H1 (cell line): ENCODE results near the gene KNOP1. TPM values are rescaled to one million over a fixed set of nuclear protein-coding genes. Genes with fewer than 3 reads are reported as not detected.

Source experiments
- CTCF ChIA-PET: fragments of 300-600 bp; sonication (Branson Sonifier 250); formaldehyde crosslinking; loops from one replicate; lab custom pipeline; 2021; ENCODE audit not compliant: partially characterized antibody; lab: Charles Lee
- POLR2A ChIA-PET: fragments of 300-600 bp; sonication (Branson Sonifier 250); formaldehyde crosslinking; loops from one replicate; lab custom pipeline; 2021; ENCODE audit warnings: inconsistent platforms; ENCODE audit not compliant: partially characterized antibody; lab: Charles Lee
- DNase-seq, 2 experiments: peaks; one replicate each; pipeline versions ENCODE4 v3.0.0 to v3.0.0-alpha.2; 2010 to 2022; ENCODE audit warnings: low spot score in 2 of 2, low read depth in 1 of 2, mixed read lengths in 1 of 2
- FAIRE-seq: peaks from 2 replicates; lab custom pipeline; 2011; peaks lifted over from hg19 to GRCh38; lab: Jason Lieb, UNC
- H2AFZ ChIP-seq: 2 replicates; pipeline ENCODE4 v1.8.1; 2012; ENCODE audit warnings: low read length, inconsistent platforms
- H2AK5ac ChIP-seq: 2 replicates; pipeline ENCODE4 v1.6.1; 2013; ENCODE audit warnings: low read depth, low read length
- H2BK120ac ChIP-seq: replicated peaks from 2 replicates; pipeline ENCODE3; 2013; ENCODE audit warnings: low read depth, low read length, inconsistent platforms
- H2BK12ac ChIP-seq: 2 replicates; pipeline ENCODE4 v1.6.1; 2013; ENCODE audit warnings: low read depth, low read length
- H2BK15ac ChIP-seq: 2 replicates; pipeline ENCODE4 v1.6.1; 2013; ENCODE audit warnings: low read length
- H2BK20ac ChIP-seq: 2 replicates; pipeline ENCODE4 v1.6.1; 2013; ENCODE audit warnings: low read length
- H2BK5ac ChIP-seq: 2 replicates; pipeline ENCODE4 v1.6.1; 2013; ENCODE audit warnings: low read depth, low read length
- H3K14ac ChIP-seq: 2 replicates; pipeline ENCODE4 v1.6.1; 2013; ENCODE audit warnings: inconsistent platforms; ENCODE audit not compliant: insufficient read length
- H3K18ac ChIP-seq: 2 replicates; pipeline ENCODE4 v1.6.1; 2013; ENCODE audit warnings: low read length; ENCODE audit errors: extremely low read depth
- H3K23ac ChIP-seq: 2 replicates; pipeline ENCODE4 v1.6.1; 2013; ENCODE audit warnings: inconsistent platforms; ENCODE audit not compliant: insufficient read length
- H3K23me2 ChIP-seq: 2 replicates; pipeline ENCODE4 v1.6.1; 2013; ENCODE audit warnings: low read depth, low read length
- H3K27ac ChIP-seq: 2 replicates; pipeline ENCODE4 v1.6.1; 2011; ENCODE audit warnings: low read depth, low read length, inconsistent platforms
- H3K27me3 ChIP-seq, 4 experiments: replicated peaks in 1 of 4; 1 replicate in 1 of 4; 2 replicates in 3 of 4; pipeline versions ENCODE4 v1.6.1 to v1.8.1; 2011 to 2013; ENCODE audit warnings: low read length in 3 of 4, mild to moderate bottlenecking in 3 of 4, inconsistent platforms in 2 of 4, mixed read lengths in 2 of 4, moderate library complexity in 1 of 4; ENCODE audit not compliant: control insufficient read depth in 3 of 4, insufficient read depth in 3 of 4; ENCODE audit errors: extremely low read depth in 1 of 4
- H3K36me3 ChIP-seq, 4 experiments: 2 replicates each; pipeline versions ENCODE4 v1.6.1 to v1.8.1; 2011 to 2013; ENCODE audit warnings: mild to moderate bottlenecking in 4 of 4, low read length in 3 of 4, moderate library complexity in 2 of 4, control low read depth in 1 of 4, inconsistent platforms in 1 of 4; ENCODE audit not compliant: insufficient read depth in 4 of 4, control insufficient read depth in 2 of 4
- H3K4ac ChIP-seq: replicated peaks from 2 replicates; pipeline ENCODE3; 2013; ENCODE audit warnings: low read length, low read depth, mixed read lengths, inconsistent platforms; ENCODE audit not compliant: insufficient read length
- H3K4me1 ChIP-seq, 4 experiments: replicated peaks in 1 of 4; 1 replicate in 1 of 4; 2 replicates in 3 of 4; pipeline versions ENCODE4 v1.6.1 to v1.8.1; 2011 to 2013; ENCODE audit warnings: low read length in 3 of 4, inconsistent platforms in 2 of 4, mixed read lengths in 1 of 4; ENCODE audit not compliant: insufficient read depth in 4 of 4, control insufficient read depth in 3 of 4
- H3K4me2 ChIP-seq, 2 experiments: 2 replicates each; pipeline versions ENCODE4 v1.6.1 to v1.8.1; 2011 to 2013; ENCODE audit warnings: low read depth in 2 of 2, low read length in 2 of 2, control low read depth in 1 of 2, inconsistent platforms in 1 of 2, mild to moderate bottlenecking in 1 of 2; ENCODE audit not compliant: insufficient read depth in 1 of 2
- H3K4me3 ChIP-seq, 4 experiments: fragments of 200-600, 300-600 bp in 1 of 4; sonication (generic), shearing (Covaris generic), sonication (Bioruptor Twin) in 1 of 4; 2 replicates each; pipeline versions ENCODE4 v1.5.1 to v1.8.1; 2011 to 2016; ENCODE audit warnings: low read length in 4 of 4, low read depth in 3 of 4, control low read depth in 2 of 4, inconsistent platforms in 2 of 4, mild to moderate bottlenecking in 2 of 4, mixed read lengths in 1 of 4, moderate library complexity in 1 of 4; ENCODE audit not compliant: insufficient read depth in 2 of 4; ENCODE audit errors: extremely low read depth in 1 of 4
- H3K56ac ChIP-seq: replicated peaks from 2 replicates; pipeline ENCODE3; 2013; ENCODE audit warnings: low read depth, mild to moderate bottlenecking, mixed read lengths, low read length, inconsistent platforms; ENCODE audit not compliant: insufficient read length
- H3K79me1 ChIP-seq: 2 replicates; pipeline ENCODE4 v1.6.1; 2013; ENCODE audit warnings: low read depth, low read length, control low read depth
- H3K79me2 ChIP-seq, 2 experiments: 2 replicates each; pipeline versions ENCODE4 v1.6.1 to v1.8.1; 2012 to 2013; ENCODE audit warnings: low read length in 2 of 2, mild to moderate bottlenecking in 2 of 2, inconsistent platforms in 1 of 2; ENCODE audit not compliant: insufficient read depth in 2 of 2, control insufficient read depth in 1 of 2
- H3K9ac ChIP-seq, 4 experiments: replicated peaks in 1 of 4; 1 replicate in 1 of 4; 2 replicates in 3 of 4; pipeline versions ENCODE4 v1.6.1 to v1.8.1; 2011 to 2013; ENCODE audit warnings: low read depth in 3 of 4, low read length in 3 of 4, control low read depth in 2 of 4, mild to moderate bottlenecking in 2 of 4, moderate library complexity in 2 of 4, inconsistent platforms in 1 of 4; ENCODE audit errors: extremely low read depth in 1 of 4
- H3K9me3 ChIP-seq, 2 experiments: 2 replicates each; pipeline versions ENCODE4 v1.6.1 to v1.8.1; 2012 to 2013; ENCODE audit warnings: mild to moderate bottlenecking in 2 of 2, moderate library complexity in 2 of 2, control low read depth in 1 of 2, inconsistent platforms in 1 of 2, low read depth in 1 of 2, low read length in 1 of 2, mixed read lengths in 1 of 2; ENCODE audit not compliant: insufficient read depth in 2 of 2
- H4K20me1 ChIP-seq, 2 experiments: replicated peaks in 1 of 2; 2 replicates each; pipeline versions ENCODE3 to v1.8.1; 2011 to 2013; ENCODE audit warnings: inconsistent platforms in 2 of 2, low read length in 2 of 2, mild to moderate bottlenecking in 1 of 2; ENCODE audit not compliant: insufficient read depth in 2 of 2, control insufficient read depth in 1 of 2
- H4K5ac ChIP-seq: 2 replicates; pipeline ENCODE4 v1.6.1; 2013; ENCODE audit warnings: low read length, low read depth, mixed read lengths, inconsistent platforms; ENCODE audit not compliant: insufficient read length
- H4K8ac ChIP-seq: 2 replicates; pipeline ENCODE4 v1.8.0; 2013; ENCODE audit warnings: mild to moderate bottlenecking, moderate library complexity, low read length, inconsistent platforms; ENCODE audit not compliant: insufficient read depth; ENCODE audit errors: extremely low read depth
- H4K91ac ChIP-seq: replicated peaks from 2 replicates; pipeline ENCODE3; 2013; ENCODE audit warnings: low read length, mixed read lengths, inconsistent platforms; ENCODE audit not compliant: insufficient read length
- CBX8 ChIP-seq: fragments of 300-800, 300-1000 bp; sonication (generic); IDR thresholded peaks from 2 replicates; pipeline ENCODE4 v1.7.1; 2016; ENCODE audit warnings: low read depth, low read length, borderline replicate concordance
- CTBP2 ChIP-seq: IDR thresholded peaks from 2 replicates; pipeline ENCODE4 v1.7.0; 2011; ENCODE audit warnings: borderline replicate concordance, mild to moderate bottlenecking, moderate library complexity, mixed read lengths, low read length; ENCODE audit not compliant: insufficient read depth, insufficient read length
- EP300 ChIP-seq, 2 experiments: IDR thresholded peaks; 1 replicate in 1 of 2; 2 replicates in 1 of 2; pipeline ENCODE4 v1.6.1; 2011 to 2012; ENCODE audit warnings: low read depth in 2 of 2, low read length in 2 of 2, mild to moderate bottlenecking in 2 of 2, borderline replicate concordance in 1 of 2, inconsistent platforms in 1 of 2, moderate library complexity in 1 of 2
- GABPA ChIP-seq: IDR thresholded peaks from 2 replicates; pipeline ENCODE4 v1.6.1; 2011; ENCODE audit warnings: mild to moderate bottlenecking, low read length, moderate library complexity, borderline replicate concordance; ENCODE audit not compliant: insufficient read depth
- KDM1A ChIP-seq: fragments of 200-600, 300-600 bp; sonication (generic); IDR thresholded peaks from 2 replicates; pipeline ENCODE4 v1.7.1; 2016; ENCODE audit warnings: mild to moderate bottlenecking, low read length, borderline replicate concordance
- KDM4A ChIP-seq: IDR thresholded peaks from one replicate; pipeline ENCODE4 v1.7.1; 2012; ENCODE audit warnings: low read depth, mild to moderate bottlenecking, moderate library complexity, low read length, inconsistent platforms; ENCODE audit not compliant: severe bottlenecking
- NANOG ChIP-seq: IDR thresholded peaks from 2 replicates; pipeline ENCODE4 v1.6.1; 2011; ENCODE audit warnings: low read length, low read depth, mild to moderate bottlenecking, inconsistent platforms; ENCODE audit not compliant: insufficient read depth, poor library complexity, severe bottlenecking
- POLR2AphosphoS5 ChIP-seq: IDR thresholded peaks from 2 replicates; pipeline ENCODE4 v1.6.1; 2011; ENCODE audit warnings: low read depth, low read length
- RAD21 ChIP-seq, 2 experiments: IDR thresholded peaks in 1 of 2; conservative IDR thresholded peaks in 1 of 2; 2 replicates each; pipeline ENCODE4 v1.6.1; 2011; ENCODE audit warnings: low read depth in 2 of 2, low read length in 2 of 2, improper control_type of control experiment in 1 of 2, inconsistent platforms in 1 of 2, mild to moderate bottlenecking in 1 of 2, moderate library complexity in 1 of 2
- RFX5 ChIP-seq: IDR thresholded peaks from 2 replicates; pipeline ENCODE4 v1.6.1; 2011; ENCODE audit warnings: low read depth, low read length, improper control_type of control experiment, borderline replicate concordance
- SP2 ChIP-seq: IDR thresholded peaks from 2 replicates; pipeline ENCODE4 v1.6.1; 2012; ENCODE audit warnings: mild to moderate bottlenecking, low read length, inconsistent platforms
- TAF1 ChIP-seq: IDR thresholded peaks from 2 replicates; pipeline ENCODE4 v1.6.1; 2011; ENCODE audit warnings: mild to moderate bottlenecking, low read depth, low read length
- YY1 ChIP-seq: IDR thresholded peaks from 2 replicates; pipeline ENCODE4 v1.6.1; 2011; ENCODE audit warnings: low read depth, mild to moderate bottlenecking, low read length
- WGBS, 2 experiments: shearing (Covaris generic) in 1 of 2; methylation state at CpG; one replicate each; pipeline versions ENCODE4 v1.1.6 to v1.1.7; 2013 to 2015; ENCODE audit warnings: low lambda C conversion rate in 2 of 2, mixed read lengths in 2 of 2, inconsistent platforms in 1 of 2, low coverage in 1 of 2, missing lambda C conversion rate in 1 of 2; ENCODE audit not compliant: insufficient replicate concordance in 2 of 2, insufficient coverage in 1 of 2, insufficient read length in 1 of 2; ENCODE audit errors: extremely low coverage in 1 of 2, missing lambda C conversion rate in 1 of 2; 5-methylcytosine and 5-hydroxymethylcytosine counted together
- polyA plus RNA-seq, 7 experiments: library from polyadenylated mRNA; depleted of rRNA in 3 of 7; stranded (reverse) in 5 of 7; unstranded in 2 of 7; fragments of >200 nt in 5 of 7; fragments of 200-250 nt in 2 of 7; gene quantifications; 1 replicate in 5 of 7; 2 replicates in 1 of 7; 4 replicates in 1 of 7; pipeline versions ENCODE4 v1.2.1 to v1.2.3, GENCODE V29; 2011 to 2013; ENCODE audit warnings: missing spikeins in 2 of 7, mixed read lengths in 2 of 7
- total RNA-seq: library from RNA; stranded (reverse); fragmentation: NEBNext Ultra II Directional; extraction: Animal tissue kit (Norgen Biotek cat#: 25700); gene quantifications from 2 replicates; pipeline ENCODE4 v1.2.1, GENCODE V29; 2021

Gene KNOP1
- total and polyA plus RNA-seq, 2 of the 8 experiments (the other 6 are each of a cell fraction or from before 2014, with no cell fraction given) = 21.6 to 87.9 TPM

- H2BK15ac ChIP-seq = no peak overlapping the region
- H3K36me3 ChIP-seq = peaks cover 15 to 45% (median 22%) of the 10 kb centered on the region in 4 experiments; a peak in 7 of 8 replicates
- H3K27ac ChIP-seq = no peak overlapping the region
- peaks cover 32 to 36% of the 10 kb centered on the region in 2 experiments for H4K20me1 ChIP-seq
- no peak overlapping the region for H2AFZ ChIP-seq
- FAIRE-seq = no peak
- H3K27me3 ChIP-seq = no peaks in the 10 kb centered on the region
- 85% methylated on average over 2 of the region's 5 CpGs; no CpG with 5 or more reads in 1 of the 2 experiments for WGBS, 2 experiments
- peak overlapping the region in 1 of 2 experiments; percentile 88; a peak in 1 of 4 replicates for H3K4me2 ChIP-seq
- 0 out of 2 replicates have a peak overlapping the region, but pooled peaks have one; percentile 5 for H4K8ac ChIP-seq
- TF ChIP-seq CTBP2 (no peak), YY1 (no peak), NANOG (no peak), RFX5 (no peak), KDM4A (no peak), TAF1 (no peak), EP300 (IDR thresholded peaks at IDR 0.05; ENCODE audit: borderline replicate concordance in 1 of 2, low read depth in 2 of 2, low read length in 2 of 2) (no peak), CBX8 (no peak), POLR2AphosphoS5 (no peak), SP2 (no peak), RAD21 (IDR thresholded peaks at IDR 0.05 in 1 of 2, conservative IDR thresholded peaks at IDR 0.05 in 1 of 2; ENCODE audit: low read depth in 2 of 2, low read length in 2 of 2) (no peak), KDM1A (no peak), GABPA (no peak)
- H3K23ac ChIP-seq = no peak overlapping the region
- no peak overlapping the region for H4K5ac ChIP-seq
- no peak overlapping the region for H2BK5ac ChIP-seq
- H3K9me3 ChIP-seq = no peaks in the 10 kb centered on the region
- no peak overlapping the region for H3K56ac ChIP-seq
- ChIA-PET CTCF (no interaction called here), POLR2A (interaction anchor here (1.2 to 3.6 kb wide), 2 partner anchors 10 to 159 kb away, joined by 3 to 23 read pairs; no protein-coding TSS in a partner anchor)
- no peak overlapping the region for H2BK120ac ChIP-seq
- H3K18ac ChIP-seq = no peak overlapping the region
- no peak overlapping the region for H2AK5ac ChIP-seq
- H3K23me2 ChIP-seq = peaks cover 5% of the 10 kb centered on the region
- no peak overlapping the region for H2BK12ac ChIP-seq
- H2BK20ac ChIP-seq = no peak overlapping the region
- peaks cover 7 to 34% (median 17%) of the 10 kb centered on the region in 4 experiments for H3K4me1 ChIP-seq
- H3K14ac ChIP-seq = no peak overlapping the region
- no peak overlapping the region for H3K4ac ChIP-seq
- peaks cover 40 to 92% of the 10 kb centered on the region in 2 experiments for H3K79me2 ChIP-seq
- H3K9ac ChIP-seq = no peak overlapping the region
- no peak for DNase-seq
- H3K79me1 ChIP-seq = peaks cover 8% of the 10 kb centered on the region; the same call in 1 of the 2 replicates
- H4K91ac ChIP-seq = no peak overlapping the region
- 0 out of 8 replicates have a peak overlapping the region, but pooled peaks of 1 of the 4 experiments have one; percentile 96 for H3K4me3 ChIP-seq
These were observed 2.5 kb downstream of the KNOP1 start for GRCh38 chr16:19715566-19715965.
